Measurements from ENCODE around the gene LAPTM5. TPM values are rescaled to one million over a fixed set of nuclear protein-coding genes. Genes with fewer than 3 reads are reported as not detected.

Gene LAPTM5
- total and polyA plus RNA-seq, 8 donors, result 3.7 to 80.5 (median 10.9) TPM

- intact Hi-C loops (cut with DNase I), result no loop called here
- ATAC-seq, result no peak
- FAIRE-seq, result no peak
- 70 to 75% methylated on average over 5 of the region's 5 CpGs for WGBS, 2 donors
- Histone ChIP-seq H3K9me3 (no peaks in the 10 kb centered on the region), H3K27me3 (no peaks in the 10 kb centered on the region), H3K36me3 (no peaks in the 10 kb centered on the region), H3K4me1 (no peaks in the 10 kb centered on the region), H3K27ac (no peak overlapping the region), H3K4me3 (no peak overlapping the region)
- no peak for TF ChIP-seq CTCF (IDR thresholded peaks at IDR 0.05)
- peak in 1 of 6 donors; percentile 5 for DNase-seq
Observed at GRCh38 chr1:30738040-30738714, 19.4 kb downstream of the LAPTM5 start.

GRCh38 chr1:30737357-30738039 is 20.1 kb downstream of the LAPTM5 start:
- Histone ChIP-seq H3K27ac (no peak overlapping the region), H3K36me3 (no peaks in the 10 kb centered on the region), H3K4me3 (no peak overlapping the region), H3K27me3 (no peaks in the 10 kb centered on the region), H3K4me1 (no peaks in the 10 kb centered on the region), H3K9me3 (no peaks in the 10 kb centered on the region)
- intact Hi-C loops (cut with DNase I), result no loop called here
- TF ChIP-seq CTCF (IDR thresholded peaks at IDR 0.05), result no peak
- 86 to 92% methylated on average over 14 of the region's 14 CpGs for WGBS, 2 donors
- FAIRE-seq (no peak), ATAC-seq (no peak), DNase-seq (peak in 1 of 6 donors; percentile 14)

- Histone ChIP-seq H3K4me3 (no peak overlapping the region), H3K36me3 (no peaks in the 10 kb centered on the region), H3K4me1 (no peaks in the 10 kb centered on the region), H3K27me3 (no peaks in the 10 kb centered on the region), H3K27ac (no peak overlapping the region), H3K9me3 (no peaks in the 10 kb centered on the region)
- ATAC-seq (no peak), DNase-seq (peak in 1 of 6 donors; percentile 3), FAIRE-seq (no peak)
- intact Hi-C loops (cut with DNase I), result no loop called here
- TF ChIP-seq CTCF (IDR thresholded peaks at IDR 0.05), result no peak
- whole genome bisulfite sequencing, 2 donors, result 80 to 81% methylated on average over 6 of the region's 6 CpGs
Observed at GRCh38 chr1:30735668-30736498, 21.7 kb downstream of the LAPTM5 start.

GRCh38 chr1:30735124-30735523 is 22.4 kb downstream of the LAPTM5 start:
- Histone ChIP-seq H3K4me3 (no peak overlapping the region), H3K27me3 (no peaks in the 10 kb centered on the region), H3K4me1 (no peaks in the 10 kb centered on the region), H3K27ac (no peak overlapping the region), H3K9me3 (no peaks in the 10 kb centered on the region), H3K36me3 (no peaks in the 10 kb centered on the region)
- no peak for ATAC-seq
- intact Hi-C loops (cut with DNase I), result no loop called here
- no peak for FAIRE-seq
- TF ChIP-seq CTCF (IDR thresholded peaks at IDR 0.05), result no peak
- DNase-seq, result peak in 1 of 6 donors; percentile 18
- 52 to 65% methylated on average over 6 of the region's 6 CpGs for WGBS, 2 donors
